Measurements from ENCODE around the gene DZIP1.

DZIP1 gene

GRCh38 chr13:95643571-95643935 is 953 bp downstream of the DZIP1 start:
- DNase-seq = no peak

DNA sequence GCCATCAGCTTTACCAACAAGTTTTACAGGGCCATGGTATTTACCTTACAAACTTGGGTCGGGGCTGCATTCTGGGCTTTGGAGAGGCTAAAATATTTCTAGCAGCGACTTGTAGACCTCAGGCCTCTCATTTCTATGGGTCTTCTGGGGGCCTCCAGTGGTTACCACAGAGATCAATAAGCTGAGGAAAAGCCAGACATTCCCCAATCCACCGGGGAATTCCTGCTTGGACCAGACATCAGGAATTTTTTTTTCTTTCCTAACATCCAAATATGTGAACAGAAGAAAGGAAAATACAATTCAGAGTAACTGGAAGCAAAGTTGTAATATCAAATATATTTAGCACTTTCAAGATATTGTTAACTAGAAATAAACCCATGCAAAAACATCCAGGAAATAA is 1.5 kb downstream of the DZIP1 start:
- no peak for DNase-seq

DNA sequence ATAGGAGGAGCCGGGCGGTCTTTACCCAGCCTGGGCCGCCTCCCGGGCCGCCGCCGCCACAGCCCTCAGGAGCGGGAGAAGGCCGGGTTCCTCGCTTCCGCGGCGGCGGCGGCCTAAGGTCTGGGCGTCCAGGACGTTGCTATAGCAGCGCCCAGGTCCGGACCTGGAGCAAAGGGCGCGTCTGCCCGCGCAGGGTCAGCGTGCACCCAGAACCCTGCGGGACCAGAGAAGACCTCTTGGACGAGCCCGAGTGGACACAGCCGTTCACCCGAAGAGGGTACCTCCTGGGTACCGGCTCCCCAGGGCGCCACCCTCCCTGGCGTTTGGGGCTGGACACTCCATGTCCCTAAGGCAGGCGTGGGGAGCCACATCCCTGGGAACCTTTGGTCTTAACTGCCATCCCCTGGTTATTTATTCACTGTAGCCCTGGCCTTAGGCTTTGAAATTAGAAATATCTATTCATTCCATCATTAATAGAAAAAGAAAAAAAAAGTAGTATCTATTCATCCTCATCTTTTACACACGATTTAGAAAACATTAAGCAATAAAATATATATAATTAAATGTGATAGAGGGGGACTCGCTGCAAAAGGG is 2.4 kb downstream of the DZIP1 start:
- no peak for DNase-seq

DNA sequence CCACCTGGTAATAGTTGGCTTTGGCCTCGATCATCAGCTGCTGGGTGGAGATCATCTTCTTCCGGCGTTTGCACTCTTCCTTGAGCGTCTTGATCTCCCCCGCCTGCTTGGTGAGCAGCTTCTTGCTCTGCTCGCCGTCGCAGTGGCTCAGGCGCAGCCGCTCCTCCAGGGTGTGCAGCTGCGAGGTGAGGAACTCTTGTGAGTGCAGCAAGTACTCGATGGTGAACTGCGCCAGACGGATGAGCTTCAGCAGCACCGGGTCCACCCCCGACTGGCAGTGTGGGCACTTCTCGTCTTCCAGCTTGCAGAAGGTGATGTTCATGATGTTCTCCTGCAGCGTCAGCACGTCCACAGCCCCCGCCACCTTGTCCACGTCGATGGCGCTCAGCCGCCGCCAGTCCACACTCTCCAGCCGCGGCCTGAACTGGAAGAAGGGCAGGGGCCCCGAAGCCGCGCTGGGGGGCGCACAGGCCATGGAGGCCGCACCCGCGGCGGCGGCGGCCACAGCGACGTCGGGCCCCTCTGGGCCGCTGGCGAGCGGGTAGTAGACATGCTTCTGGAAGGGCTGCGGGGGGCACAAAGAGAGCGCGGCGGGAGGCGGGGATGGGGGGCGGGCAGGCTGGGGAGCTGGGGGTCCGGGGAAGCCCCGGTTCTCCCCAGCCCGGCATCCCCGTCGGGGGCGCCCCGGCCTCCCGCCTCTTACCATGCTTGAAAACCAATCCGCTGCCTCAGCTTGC is 3.0 kb downstream of the DZIP1 start:
- DNase-seq = no peak

DNA sequence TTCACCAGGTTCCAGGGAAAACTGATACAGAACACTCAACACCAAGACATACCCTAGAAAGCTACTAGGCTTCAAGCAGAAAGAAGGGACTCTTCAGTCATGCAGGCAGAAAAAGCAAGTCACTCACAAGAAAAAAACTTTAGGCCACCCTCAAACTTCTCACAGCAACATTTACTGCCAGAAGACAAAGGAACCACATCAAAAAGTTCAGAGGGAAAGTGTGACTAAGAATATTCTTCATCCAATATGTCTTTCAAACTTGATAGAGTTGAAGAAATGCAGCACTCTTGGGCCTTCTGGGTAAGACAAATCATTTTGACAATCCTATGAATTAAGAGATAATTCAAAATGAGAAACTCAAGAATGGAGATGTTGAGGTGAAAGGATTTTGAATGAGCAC is 7.7 kb downstream of the DZIP1 start:
- DNase-seq = no peak

- DNase-seq = no peak
Observed at GRCh38 chr13:95630593-95630992, 13.9 kb downstream of the DZIP1 start.

- no peak for DNase-seq
Observed at GRCh38 chr13:95629071-95629470, 15.4 kb downstream of the DZIP1 start.

- DNase-seq = no peak
Observed at GRCh38 chr13:95628488-95628887, 16.0 kb downstream of the DZIP1 start.

DNA sequence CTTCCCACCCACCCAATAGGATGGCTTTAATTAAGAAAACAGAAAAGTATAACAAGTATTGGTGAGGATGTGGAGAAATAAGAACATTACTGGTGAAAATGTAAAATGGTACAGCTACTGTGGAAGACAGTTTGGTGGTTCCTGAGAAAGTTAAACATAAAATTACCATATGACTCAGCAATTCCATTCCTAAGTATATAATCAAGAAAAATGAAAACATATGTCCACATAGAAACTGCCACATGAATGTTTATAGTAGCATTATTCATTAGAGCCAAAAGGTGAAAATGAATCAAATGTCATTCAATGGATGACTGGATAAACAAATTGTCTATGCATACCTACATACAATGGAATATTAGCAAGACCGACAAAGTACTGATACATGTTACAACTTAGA is 16.9 kb downstream of the DZIP1 start:
- no peak for DNase-seq

- no peak for DNase-seq
Observed at GRCh38 chr13:95626768-95627167, 17.7 kb downstream of the DZIP1 start.

DNA sequence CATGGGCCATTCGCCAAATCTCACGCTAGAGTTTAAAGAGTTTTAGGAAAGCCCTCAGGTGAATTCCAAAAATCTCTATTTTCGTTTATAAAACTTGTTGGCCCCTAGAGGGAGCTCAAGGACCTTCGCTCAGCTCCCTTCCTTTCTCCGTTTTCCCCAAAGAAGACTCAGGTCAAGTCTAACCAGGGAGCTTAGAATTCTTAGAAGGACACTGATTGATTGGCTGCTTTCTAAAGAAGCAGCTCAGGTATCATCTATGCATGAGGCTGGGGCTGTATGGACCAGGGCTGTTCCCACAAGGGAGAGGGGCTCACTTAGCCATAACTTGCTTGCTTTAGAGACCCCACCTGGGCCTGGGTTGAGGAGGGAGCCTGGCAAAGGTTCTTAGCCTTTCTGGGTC is 20.5 kb downstream of the DZIP1 start:
- peak; percentile 65 for DNase-seq

- DNase-seq = no peak
Observed at GRCh38 chr13:95623141-95623540, 21.4 kb downstream of the DZIP1 start.

GRCh38 chr13:95620825-95621498 is 23.5 kb downstream of the DZIP1 start:
- DNase-seq = no peak

DNA sequence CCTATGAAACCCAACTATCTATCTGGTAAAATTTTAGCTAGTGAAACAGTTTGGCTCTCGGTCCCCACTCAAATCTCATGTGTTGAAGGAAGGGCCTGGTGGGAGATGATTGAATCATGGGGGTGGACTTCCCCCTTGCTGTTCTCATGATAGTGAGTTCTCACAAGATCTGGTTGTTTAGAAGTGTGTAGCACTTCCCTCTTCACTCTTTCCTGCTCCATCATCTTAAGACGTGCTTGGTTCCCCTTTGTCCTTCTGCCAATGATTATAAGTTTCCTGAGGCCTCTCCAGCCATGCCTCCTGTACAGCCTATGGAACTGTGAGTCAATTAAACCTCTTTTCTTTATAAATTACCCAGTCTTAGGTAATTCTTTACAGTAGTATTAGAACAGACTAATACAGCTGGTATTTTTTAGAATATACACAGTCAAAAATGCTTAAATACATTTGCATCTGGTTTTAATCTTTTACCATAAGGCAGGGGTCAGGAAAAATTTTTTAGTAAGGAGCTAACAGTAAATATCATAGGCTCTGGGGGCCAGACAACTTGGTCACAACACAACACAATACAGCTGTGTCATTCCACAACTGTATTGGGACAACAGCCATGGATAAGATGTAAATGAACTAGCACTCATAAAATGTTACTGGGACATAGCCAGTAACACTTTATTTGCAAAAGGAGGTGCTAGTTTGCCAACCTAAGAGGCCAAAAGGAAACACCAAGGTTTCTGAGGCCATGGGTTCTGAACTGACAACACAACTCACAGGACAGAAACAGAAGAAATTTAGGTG is 24.3 kb downstream of the DZIP1 start:
- DNase-seq = no peak

- DNase-seq = no peak
Observed at GRCh38 chr13:95615539-95615938, 29.0 kb downstream of the DZIP1 start.

DNA sequence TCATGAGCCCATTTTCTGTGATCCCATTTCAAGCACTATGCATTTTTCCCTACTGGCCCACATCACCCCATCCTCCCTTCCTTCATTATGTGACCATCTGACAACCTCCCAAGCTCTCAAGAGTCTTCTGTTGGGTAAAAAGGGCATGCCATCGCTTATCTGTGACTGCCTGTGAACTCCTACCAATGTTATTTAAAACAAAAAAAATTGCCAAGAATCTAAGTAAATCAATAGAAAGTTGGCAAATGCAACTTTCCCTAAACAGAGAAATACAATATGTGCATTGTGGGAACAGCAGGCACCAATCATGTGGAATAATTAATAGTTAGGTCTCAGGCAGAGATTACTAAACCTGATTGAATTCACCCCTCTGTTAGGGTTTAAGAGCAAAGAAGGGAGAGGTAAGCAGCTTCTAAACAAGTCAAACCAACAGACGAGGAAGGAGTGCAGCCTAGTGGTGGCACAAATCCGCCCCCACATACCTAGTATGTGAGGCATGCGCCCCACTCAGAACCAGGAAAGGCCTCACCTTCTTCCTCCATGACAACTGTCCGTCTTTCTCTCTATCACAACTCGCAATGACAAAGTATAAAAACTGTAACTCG is 29.8 kb downstream of the DZIP1 start:
- no peak for DNase-seq

DNA sequence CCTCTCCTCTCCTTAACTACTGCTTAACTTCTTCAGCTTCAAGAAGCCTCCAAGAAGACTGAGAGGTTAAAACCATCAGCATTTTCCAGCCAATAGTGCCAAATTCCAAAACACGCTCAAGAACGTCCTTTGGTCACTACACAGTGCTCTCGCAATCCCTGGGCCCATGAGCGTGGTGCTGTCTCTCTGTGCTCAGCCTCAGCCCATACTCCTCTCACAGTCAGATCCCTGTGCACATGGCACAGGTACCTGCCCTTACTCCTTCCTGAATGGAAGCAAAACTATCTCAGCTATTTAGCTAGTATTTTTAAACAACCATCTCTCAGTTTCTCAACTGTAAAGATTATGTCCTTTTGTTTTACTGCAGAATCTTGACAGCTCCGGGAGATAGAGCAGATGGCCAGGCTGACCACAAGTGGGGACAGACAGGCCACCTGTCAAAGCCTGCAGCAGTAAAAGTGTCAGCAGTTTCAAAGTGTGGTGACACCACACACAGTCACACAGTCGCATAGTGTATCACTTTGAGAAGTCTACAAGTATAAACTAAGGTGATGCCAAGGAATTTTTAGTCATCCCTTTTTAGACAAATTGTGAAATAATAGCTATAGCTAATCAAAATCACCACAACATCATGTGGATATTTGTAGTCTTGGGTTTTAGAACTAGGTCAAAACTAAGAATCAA is 35.7 kb downstream of the DZIP1 start:
- DNase-seq = no peak

- no peak for DNase-seq
Observed at GRCh38 chr13:95607366-95607765, 37.1 kb downstream of the DZIP1 start.

DNA sequence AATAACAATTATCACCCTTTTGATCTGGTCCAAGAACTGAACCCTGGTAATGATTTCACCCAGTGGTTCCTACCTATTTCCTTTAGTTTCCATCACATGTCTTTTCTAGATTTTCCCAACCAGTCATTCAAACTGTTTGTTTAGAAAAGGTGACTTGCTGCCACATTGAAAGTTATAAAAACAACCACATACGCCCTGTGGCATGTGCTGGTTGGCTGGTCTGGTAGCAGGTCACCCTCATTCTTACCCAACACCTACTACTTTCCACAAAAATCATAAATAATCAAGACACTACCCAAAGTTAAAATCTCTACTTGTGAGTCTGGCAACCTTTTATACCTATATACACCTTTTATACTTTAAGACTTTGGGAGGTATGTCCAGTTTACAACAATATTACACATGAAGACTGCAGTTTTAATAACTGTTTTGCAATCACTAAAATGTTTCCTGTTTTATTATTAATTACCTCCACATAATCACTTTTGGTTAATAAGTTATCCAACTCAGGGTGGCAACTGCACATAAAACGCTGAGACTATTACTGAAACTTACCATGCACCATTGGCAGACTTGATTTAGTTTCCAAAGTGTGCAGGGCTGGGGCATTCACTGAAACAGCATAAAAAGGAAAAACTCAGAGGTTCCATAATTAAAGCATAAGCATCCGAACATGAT is 38.9 kb downstream of the DZIP1 start:
- DNase-seq = no peak

- DNase-seq = no peak
Observed at GRCh38 chr13:95604556-95604915, 40.0 kb downstream of the DZIP1 start.

DNA sequence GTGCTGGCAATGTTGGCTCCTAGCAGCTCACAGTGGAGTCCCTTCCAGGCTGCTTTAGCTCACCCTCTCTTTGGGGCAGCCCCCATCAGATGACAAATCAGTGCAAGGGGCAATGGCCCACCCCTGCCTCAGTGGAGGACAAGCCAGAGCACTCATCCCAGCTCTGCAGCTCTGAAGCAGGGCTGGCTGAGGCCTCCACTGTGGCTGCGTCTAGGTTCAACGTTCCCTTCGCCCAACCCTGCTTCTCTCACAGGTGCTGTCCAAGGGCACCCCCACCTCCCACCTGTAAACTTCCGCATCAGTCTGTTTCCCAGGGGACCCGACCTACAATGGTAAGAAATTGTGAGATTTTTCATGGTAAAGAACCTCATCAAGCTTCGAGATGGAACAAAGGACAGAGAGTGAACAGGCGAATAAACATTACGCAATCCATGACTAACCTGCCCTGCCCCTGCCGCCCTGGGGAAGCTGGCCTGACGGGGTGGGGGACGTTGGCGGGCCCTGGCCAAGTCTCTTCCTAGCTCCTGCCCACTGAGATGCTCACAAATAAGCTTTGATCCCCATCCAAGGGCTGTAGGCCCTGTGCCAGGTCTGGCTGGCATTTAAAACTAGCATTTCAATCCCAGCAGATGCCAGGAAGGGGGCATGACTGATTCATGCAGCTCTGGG is 40.5 kb downstream of the DZIP1 start:
- no peak for DNase-seq

- DNase-seq = no peak
Observed at GRCh38 chr13:95601906-95602305, 42.6 kb downstream of the DZIP1 start.

All from hematopoietic multipotent progenitor cell treated with erythropoietin and hydrocortisone succinate and interleukin-3 and kit ligand, for 8 days (in vitro differentiated cells).